Endothelial cell of umbilical vein (primary cell): ENCODE results near the gene SCN7A. TPM values are rescaled to one million over a fixed set of nuclear protein-coding genes. Genes with fewer than 3 reads are reported as not detected.

Experiments used
- BruUV-seq: library from RNA; stranded (reverse); fragments of 400-500 nt; replicated peaks from 2 replicates; lab custom pipeline; 2021; lab: Mats Ljungman, UMichigan
- CTCF ChIA-PET: fragments of 300-600, 350-600 bp; sonication (Branson Sonifier 250); formaldehyde crosslinking; loops from one replicate; lab custom pipeline; 2021; ENCODE audit warnings: antibody characterized with exemption, inconsistent platforms; lab: Charles Lee
- POLR2A ChIA-PET: fragments of 300-600, 350-600 bp; sonication (Branson Sonifier 250); formaldehyde crosslinking; loops from one replicate; lab custom pipeline; 2021; ENCODE audit warnings: antibody characterized with exemption, inconsistent platforms; lab: Charles Lee
- DNase-seq: peaks from one replicate; pipeline ENCODE4 v3.0.0-alpha.2; 2011; ENCODE audit warnings: low read depth, low spot score
- FAIRE-seq: peaks from 2 replicates; lab custom pipeline; 2011; peaks lifted over from hg19 to GRCh38; lab: Jason Lieb, UNC
- H2AFZ ChIP-seq: 2 replicates; pipeline ENCODE4 v1.6.0; 2012; ENCODE audit warnings: low read depth, low read length, control low read depth, inconsistent platforms
- H3K27ac ChIP-seq: 2 replicates; pipeline ENCODE4 v1.5.1; 2011; ENCODE audit warnings: low read depth, mild to moderate bottlenecking, control low read depth, low read length, moderate library complexity; ENCODE audit not compliant: insufficient read depth
- H3K27me3 ChIP-seq, 2 experiments: 2 replicates each; pipeline versions ENCODE4 v1.6.0 to v1.6.1; 2011; ENCODE audit warnings: low read length in 2 of 2, mixed read lengths in 1 of 2; ENCODE audit not compliant: control insufficient read depth in 2 of 2, insufficient read depth in 2 of 2
- H3K36me3 ChIP-seq, 2 experiments: 2 replicates in 1 of 2; 3 replicates in 1 of 2; pipeline ENCODE4 v1.5.1; 2011; ENCODE audit warnings: low read length in 2 of 2, mild to moderate bottlenecking in 1 of 2, moderate library complexity in 1 of 2; ENCODE audit not compliant: control insufficient read depth in 2 of 2, insufficient read depth in 2 of 2; ENCODE audit errors: extremely low read depth in 1 of 2
- H3K4me1 ChIP-seq: 3 replicates; pipeline ENCODE4 v1.5.1; 2011; ENCODE audit warnings: mild to moderate bottlenecking, low read length; ENCODE audit not compliant: control insufficient read depth, insufficient read depth; ENCODE audit errors: extremely low read depth
- H3K4me2 ChIP-seq: 2 replicates; pipeline ENCODE4 v1.6.1; 2011; ENCODE audit warnings: low read length, control low read depth, mixed read lengths; ENCODE audit not compliant: insufficient read depth
- H3K4me3 ChIP-seq, 3 experiments: fragments of 200-600 bp in 1 of 3; sonication (generic), shearing (Covaris generic) in 1 of 3; replicated peaks in 1 of 3; 2 replicates each; pipeline ENCODE4 v1.5.1; 2011 to 2016; ENCODE audit warnings: control low read depth in 3 of 3, low read length in 3 of 3, mild to moderate bottlenecking in 2 of 3, inconsistent platforms in 1 of 3, low read depth in 1 of 3, moderate library complexity in 1 of 3; ENCODE audit not compliant: insufficient read depth in 1 of 3
- H3K79me2 ChIP-seq: 2 replicates; pipeline ENCODE4 v1.6.0; 2012; ENCODE audit warnings: low read length, inconsistent platforms; ENCODE audit not compliant: control insufficient read depth, insufficient read depth
- H3K9ac ChIP-seq: replicated peaks from 2 replicates; pipeline ENCODE3; 2011; ENCODE audit warnings: low read length, control low read depth; ENCODE audit not compliant: insufficient read depth; ENCODE audit errors: extremely low read depth
- H3K9me1 ChIP-seq: replicated peaks from 3 replicates; pipeline ENCODE4 v1.6.0; 2011; ENCODE audit warnings: mild to moderate bottlenecking, low read length; ENCODE audit not compliant: control insufficient read depth, insufficient read depth; ENCODE audit errors: extremely low read depth
- H3K9me3 ChIP-seq: replicated peaks from 2 replicates; pipeline ENCODE4 v1.5.1; 2012; ENCODE audit warnings: low read length, inconsistent platforms; ENCODE audit not compliant: control insufficient read depth, insufficient read depth
- H4K20me1 ChIP-seq: replicated peaks from 2 replicates; pipeline ENCODE3; 2011; ENCODE audit warnings: mild to moderate bottlenecking, low read length; ENCODE audit not compliant: control insufficient read depth, insufficient read depth; ENCODE audit errors: extremely low read depth
- EZH2 ChIP-seq: IDR thresholded peaks from 2 replicates; pipeline ENCODE4 v1.6.1; 2012; ENCODE audit warnings: borderline replicate concordance, low read depth, mild to moderate bottlenecking, moderate library complexity, low read length, inconsistent platforms; ENCODE audit not compliant: severe bottlenecking
- FOS ChIP-seq: IDR thresholded peaks from 2 replicates; pipeline ENCODE4 v1.6.1; 2011; ENCODE audit warnings: mild to moderate bottlenecking, low read length, moderate library complexity, borderline replicate concordance; ENCODE audit not compliant: insufficient read depth
- GATA2 ChIP-seq: IDR thresholded peaks from 2 replicates; pipeline ENCODE4 v1.7.0; 2011; ENCODE audit warnings: low read depth, mild to moderate bottlenecking, moderate library complexity, mixed read lengths, low read length; ENCODE audit not compliant: insufficient read length, insufficient read depth
- JUN ChIP-seq: IDR thresholded peaks from 2 replicates; pipeline ENCODE4 v1.6.1; 2011; ENCODE audit warnings: borderline replicate concordance, low read depth; ENCODE audit not compliant: insufficient read length, insufficient read depth
- MAX ChIP-seq: IDR thresholded peaks from 2 replicates; pipeline ENCODE4 v1.6.1; 2011; ENCODE audit not compliant: insufficient read depth, insufficient read length
- MYC ChIP-seq: IDR thresholded peaks from one replicate; pipeline ENCODE4 v1.6.1; 2011; ENCODE audit warnings: mild to moderate bottlenecking, low read depth, low read length
- POLR2A ChIP-seq: IDR thresholded peaks from 2 replicates; pipeline ENCODE4 v1.6.1; 2012; ENCODE audit warnings: low read depth, mild to moderate bottlenecking, control low read depth, low read length
- POLR2AphosphoS5 ChIP-seq: IDR thresholded peaks from 2 replicates; pipeline ENCODE4 v1.6.1; 2012; ENCODE audit warnings: low read depth, mild to moderate bottlenecking, control low read depth, low read length, moderate library complexity; ENCODE audit not compliant: insufficient read depth
- dilution Hi-C: fragments of 300-500 bp; cut with MboI; formaldehyde crosslinking; loops from one replicate; pipeline ENCODE4 v1.15.0; 2019; ENCODE audit warnings: low sequenced_read_pairs; ENCODE audit not compliant: extremely low pct_ligation_motif_present
- intact Hi-C: fragments of 100-400 bp; cut with micrococcal nuclease; formaldehyde crosslinking; loops from one replicate; pipeline ENCODE4 v1.10.0; 2022
- polyA plus RNA-seq, 4 experiments: library from polyadenylated mRNA; depleted of rRNA in 3 of 4; stranded (reverse) in 3 of 4; unstranded in 1 of 4; fragments of >200 nt; gene quantifications; 2 replicates each; pipeline versions ENCODE4 v1.2.1 to v1.2.3, GENCODE V29; 2011 to 2012; ENCODE audit warnings: missing spikeins in 1 of 4
- total RNA-seq: library from RNA; stranded (reverse); gene quantifications from 2 replicates; pipeline ENCODE4 v1.2.3, GENCODE V29; 2021
- TF ChIP-seq, protein P1 (sequence below), 2 donors: IDR thresholded peaks; 1 replicate in 1 of 2; 2 replicates in 1 of 2; pipeline ENCODE4 v1.5.1; 2011; ENCODE audit warnings: low read length in 2 of 2, mild to moderate bottlenecking in 2 of 2, moderate library complexity in 2 of 2, control low read depth in 1 of 2, inconsistent platforms in 1 of 2, low read depth in 1 of 2; ENCODE audit not compliant: insufficient read depth in 1 of 2; ENCODE audit errors: extremely low read depth in 1 of 2

Gene SCN7A
- total and polyA plus RNA-seq, 2 donors (not counting 3 experiments of a cell fraction or from before 2014, with no cell fraction given): not detected

- peak; percentile 88 for TF ChIP-seq GATA2
- peak; percentile 57 for TF ChIP-seq FOS
- no peak for TF ChIP-seq POLR2A
- no peak for TF ChIP-seq EZH2
- TF ChIP-seq POLR2AphosphoS5: peak; percentile 41
- TF ChIP-seq MYC: no peak
- TF ChIP-seq MAX: no peak
- TF ChIP-seq JUN: peak; percentile 49
- no peaks in the 10 kb centered on the region for H4K20me1 ChIP-seq
- dilution Hi-C loops (no loop called here), intact Hi-C loops (no loop called here)
- no peaks in the 10 kb centered on the region for H3K27me3 ChIP-seq
- H3K9me1 ChIP-seq: no peaks in the 10 kb centered on the region
- H3K4me3 ChIP-seq: no peak overlapping the region
- H3K27ac ChIP-seq: peak overlapping the region; percentile 65
- peaks cover 5% of the 10 kb centered on the region for H3K4me1 ChIP-seq
- peak overlapping the region; percentile 21 for H3K4me2 ChIP-seq
- BruUV-seq: no TSS peak
- FAIRE-seq: peak; percentile 78
- H3K79me2 ChIP-seq: no peaks in the 10 kb centered on the region
- DNase-seq: peak; percentile 92
- H2AFZ ChIP-seq: peak overlapping the region; percentile 52
- POLR2A ChIA-PET: no interaction called here
- H3K9ac ChIP-seq: no peak overlapping the region
- no peaks in the 10 kb centered on the region for H3K9me3 ChIP-seq
- CTCF ChIA-PET: interaction anchor here (1.0 to 1.8 kb wide), 3 partner anchors 17 to 78 kb away, joined by 3 to 6 read pairs (median 5); no protein-coding TSS in a partner anchor
- no peaks in the 10 kb centered on the region for H3K36me3 ChIP-seq
Observed at GRCh38 chr2:166439078-166439477, 55.0 kb downstream of the SCN7A start.

GRCh38 chr2:166436976-166437375, 57.1 kb downstream of the SCN7A start:
- Histone ChIP-seq H3K79me2 (no peaks in the 10 kb centered on the region), H3K36me3 (no peaks in the 10 kb centered on the region), H3K9ac (no peak overlapping the region), H3K9me1 (no peaks in the 10 kb centered on the region), H3K4me3 (no peak overlapping the region), H3K4me1 (peaks cover 5% of the 10 kb centered on the region), H2AFZ (no peak overlapping the region), H3K27ac (no peak overlapping the region), H3K4me2 (no peak overlapping the region), H3K9me3 (no peaks in the 10 kb centered on the region), H3K27me3 (no peaks in the 10 kb centered on the region), H4K20me1 (no peaks in the 10 kb centered on the region)
- TF ChIP-seq GATA2 (no peak), MAX (no peak), MYC (no peak), JUN (no peak), EZH2 (no peak), POLR2AphosphoS5 (no peak), FOS (no peak), POLR2A (no peak)
- TF ChIP-seq, protein P1, sequence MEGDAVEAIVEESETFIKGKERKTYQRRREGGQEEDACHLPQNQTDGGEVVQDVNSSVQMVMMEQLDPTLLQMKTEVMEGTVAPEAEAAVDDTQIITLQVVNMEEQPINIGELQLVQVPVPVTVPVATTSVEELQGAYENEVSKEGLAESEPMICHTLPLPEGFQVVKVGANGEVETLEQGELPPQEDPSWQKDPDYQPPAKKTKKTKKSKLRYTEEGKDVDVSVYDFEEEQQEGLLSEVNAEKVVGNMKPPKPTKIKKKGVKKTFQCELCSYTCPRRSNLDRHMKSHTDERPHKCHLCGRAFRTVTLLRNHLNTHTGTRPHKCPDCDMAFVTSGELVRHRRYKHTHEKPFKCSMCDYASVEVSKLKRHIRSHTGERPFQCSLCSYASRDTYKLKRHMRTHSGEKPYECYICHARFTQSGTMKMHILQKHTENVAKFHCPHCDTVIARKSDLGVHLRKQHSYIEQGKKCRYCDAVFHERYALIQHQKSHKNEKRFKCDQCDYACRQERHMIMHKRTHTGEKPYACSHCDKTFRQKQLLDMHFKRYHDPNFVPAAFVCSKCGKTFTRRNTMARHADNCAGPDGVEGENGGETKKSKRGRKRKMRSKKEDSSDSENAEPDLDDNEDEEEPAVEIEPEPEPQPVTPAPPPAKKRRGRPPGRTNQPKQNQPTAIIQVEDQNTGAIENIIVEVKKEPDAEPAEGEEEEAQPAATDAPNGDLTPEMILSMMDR (IDR thresholded peaks at IDR 0.05; ENCODE audit: extremely low read depth in 1 of 2, insufficient read depth in 1 of 2, low read depth in 1 of 2, low read length in 2 of 2): no peak
- intact Hi-C loops (no loop called here), dilution Hi-C loops (no loop called here)
- BruUV-seq: no TSS peak
- FAIRE-seq (no peak), DNase-seq (no peak)
- ChIA-PET POLR2A (no interaction called here), CTCF (interaction anchor here (1.1 kb wide), 1 partner anchor 255 kb away, joined by 3 read pairs; no protein-coding TSS in a partner anchor)
